ENCODE data around the gene ZNF579.

- no peak for TF ChIP-seq EZH2 (IDR thresholded peaks at IDR 0.05; ENCODE audit: low read depth)
- TF ChIP-seq CTCF (conservative IDR thresholded peaks at IDR 0.05) = no peak
Observed at GRCh38 chr19:55544014-55544413, 36.6 kb downstream of the ZNF579 start.

Data from PC-9 (cell line).